PC-9 (cell line): Measurements from ENCODE around the gene LMO4. TPM values are rescaled to one million over a fixed set of nuclear protein-coding genes. Genes with fewer than 3 reads are reported as not detected.

Experiments used
- BruUV-seq: library from RNA; stranded (reverse); fragments of 400-500 nt; replicated peaks from 2 replicates; lab custom pipeline; 2021; lab: Mats Ljungman, UMichigan
- CTCF ChIA-PET: fragments of 300-600 bp; sonication (Branson Sonifier 250); formaldehyde crosslinking; loops from one replicate; lab custom pipeline; 2022; ENCODE audit warnings: antibody characterized with exemption; lab: Charles Lee
- POLR2A ChIA-PET: fragments of 300-600 bp; sonication (Branson Sonifier 250); formaldehyde crosslinking; loops from one replicate; lab custom pipeline; 2022; ENCODE audit warnings: antibody characterized with exemption; ENCODE audit not compliant: unreplicated experiment; lab: Charles Lee
- DNase-seq, 2 experiments: peaks; one replicate each; pipeline versions ENCODE4 v3.0.0 to v3.0.0-alpha.2; 2015 to 2022; ENCODE audit warnings: mixed read lengths in 1 of 2
- H2AFZ ChIP-seq: fragments of 200-600 bp; sonication (generic); 2 replicates; pipeline ENCODE4 v1.8.1; 2017; ENCODE audit warnings: antibody characterized with exemption
- H3F3A ChIP-seq: fragments of 200-600 bp; sonication (generic); 2 replicates; pipeline ENCODE4 v1.8.1; 2017; ENCODE audit warnings: antibody characterized with exemption, mild to moderate bottlenecking, low read depth; ENCODE audit not compliant: insufficient read depth
- H3K27ac ChIP-seq: fragments of 200-600 bp; sonication (generic); 2 replicates; pipeline ENCODE4 v1.6.1; 2016; ENCODE audit warnings: mixed run types
- H3K27me3 ChIP-seq: fragments of 200-600 bp; sonication (generic); 2 replicates; pipeline ENCODE4 v1.6.1; 2016; ENCODE audit warnings: low read depth, mixed run types; ENCODE audit not compliant: insufficient read depth
- H3K36me3 ChIP-seq: fragments of 200-600 bp; sonication (generic); 2 replicates; pipeline ENCODE4 v1.6.1; 2016; ENCODE audit warnings: low read depth, mixed run types
- H3K4me1 ChIP-seq: fragments of 200-600 bp; sonication (generic); replicated peaks from 2 replicates; pipeline ENCODE4 v1.6.1; 2016; ENCODE audit warnings: mixed run types; ENCODE audit not compliant: insufficient read depth
- H3K4me2 ChIP-seq: fragments of 200-600 bp; sonication (generic); 2 replicates; pipeline ENCODE4 v1.6.1; 2017; ENCODE audit warnings: mixed run types
- H3K4me3 ChIP-seq: fragments of 200-600 bp; sonication (generic); 2 replicates; pipeline ENCODE4 v1.6.1; 2016; ENCODE audit warnings: mixed run types
- H3K79me2 ChIP-seq: fragments of 200-600 bp; sonication (generic); 2 replicates; pipeline ENCODE4 v1.6.1; 2017; ENCODE audit warnings: low read depth, mixed run types
- H3K9me2 ChIP-seq: fragments of 200-600 bp; sonication (generic); 2 replicates; pipeline ENCODE4 v1.8.1; 2017; ENCODE audit warnings: mild to moderate bottlenecking; ENCODE audit not compliant: insufficient read depth
- H3K9me3 ChIP-seq: fragments of 200-600 bp; sonication (generic); 2 replicates; pipeline ENCODE4 v1.8.1; 2016; ENCODE audit warnings: low read depth; ENCODE audit not compliant: insufficient read depth
- H4K20me1 ChIP-seq: fragments of 200-600 bp; sonication (generic); 2 replicates; pipeline ENCODE4 v1.8.1; 2017; ENCODE audit not compliant: insufficient read depth
- CTCF ChIP-seq: fragments of 200-600 bp; sonication (generic); conservative IDR thresholded peaks from 2 replicates; pipeline ENCODE4 v1.6.1; 2017; ENCODE audit warnings: mixed run types, antibody characterized with exemption, mild to moderate bottlenecking, moderate library complexity
- EZH2 ChIP-seq: fragments of 200-600 bp; sonication (generic); IDR thresholded peaks from 2 replicates; pipeline ENCODE4 v1.8.0; 2017; ENCODE audit warnings: antibody characterized with exemption, low read depth
- intact Hi-C: fragments of 100-400 bp; cut with micrococcal nuclease; formaldehyde crosslinking; loops from one replicate; pipeline ENCODE4 v1.10.0; 2022; ENCODE audit not compliant: unreplicated experiment
- total RNA-seq: library from RNA; stranded (reverse); gene quantifications from 2 replicates; pipeline ENCODE4 v1.2.3, GENCODE V29; 2021

LMO4 gene
- total RNA-seq, 1 experiment from 2014 or later, result 47.7 TPM

GRCh38 chr1:87346130-87346814, 17.6 kb downstream of the LMO4 start:
- H3K9me2 ChIP-seq, result no peaks in the 10 kb centered on the region
- peaks cover 54% of the 10 kb centered on the region for H3K36me3 ChIP-seq
- no peak overlapping the region for H3K4me2 ChIP-seq
- no peak overlapping the region for H2AFZ ChIP-seq
- no peak overlapping the region for H3K27ac ChIP-seq
- peaks cover 15% of the 10 kb centered on the region; the same call in 1 of the 2 replicates for H3K79me2 ChIP-seq
- H3F3A ChIP-seq, result peaks cover 5% of the 10 kb centered on the region
- DNase-seq, result no peak
- H3K27me3 ChIP-seq, result no peaks in the 10 kb centered on the region
- no peaks in the 10 kb centered on the region for H3K9me3 ChIP-seq
- no peaks in the 10 kb centered on the region for H3K4me1 ChIP-seq
- ChIA-PET POLR2A (no interaction called here), CTCF (no interaction called here)
- intact Hi-C loops, result loop anchor here (5.0 kb wide), 1 partner anchor 46 kb away; no protein-coding TSS in a partner anchor
- BruUV-seq, result no TSS peak
- H4K20me1 ChIP-seq, result peaks cover 57% of the 10 kb centered on the region
- TF ChIP-seq CTCF (no peak), EZH2 (no peak)
- H3K4me3 ChIP-seq, result no peak overlapping the region

DNA sequence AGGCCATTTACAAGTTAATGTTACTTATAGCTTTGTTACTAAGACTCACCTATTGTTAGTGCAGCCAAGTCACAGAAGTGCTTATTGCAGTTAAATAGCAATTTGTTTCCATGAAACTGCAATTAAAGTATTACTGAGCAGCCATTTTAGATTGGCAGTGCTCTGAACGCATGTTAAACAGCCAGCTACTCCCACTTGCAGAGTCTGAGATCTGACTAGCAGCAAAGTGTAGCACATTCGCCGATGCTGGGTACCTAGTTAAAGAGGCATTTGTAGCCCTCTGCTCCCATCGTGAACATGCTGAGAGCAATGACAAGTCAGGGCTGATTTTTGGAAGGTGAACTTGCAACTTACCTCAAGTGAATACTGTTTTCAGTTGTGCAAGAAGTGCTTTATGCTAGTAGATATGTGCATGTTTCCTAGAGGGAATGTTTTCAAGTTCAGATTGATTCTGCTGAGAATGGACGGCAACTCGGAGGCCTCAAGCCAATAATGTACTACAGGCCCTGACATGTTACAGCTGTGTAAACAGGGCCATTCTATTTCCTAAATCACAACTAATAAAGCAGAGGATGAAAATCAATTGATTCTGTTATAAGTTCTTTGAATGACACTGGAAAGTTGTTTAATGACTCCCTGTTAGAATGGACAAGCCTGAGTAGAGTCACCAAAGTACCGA, 19.8 kb downstream of the LMO4 start:
- H2AFZ ChIP-seq, result no peak overlapping the region
- H4K20me1 ChIP-seq, result peaks cover 35% of the 10 kb centered on the region
- H3K27me3 ChIP-seq, result no peaks in the 10 kb centered on the region
- H3K4me2 ChIP-seq, result no peak overlapping the region
- CTCF ChIA-PET, result no interaction called here
- no peak for DNase-seq
- H3K36me3 ChIP-seq, result peaks cover 32% of the 10 kb centered on the region
- no peak overlapping the region for H3K27ac ChIP-seq
- no TSS peak for BruUV-seq
- POLR2A ChIA-PET, result interaction anchor here (0.7 kb wide), 1 partner anchor 138 kb away, joined by 6 read pairs; no protein-coding TSS in a partner anchor
- no peaks in the 10 kb centered on the region for H3K9me3 ChIP-seq
- no peak overlapping the region for H3K4me3 ChIP-seq
- H3K4me1 ChIP-seq, result no peaks in the 10 kb centered on the region
- peaks cover 5% of the 10 kb centered on the region for H3F3A ChIP-seq
- no peaks in the 10 kb centered on the region for H3K9me2 ChIP-seq
- no peak for TF ChIP-seq CTCF
- no peak for TF ChIP-seq EZH2
- intact Hi-C loops, result loop anchor here (5.0 kb wide), 1 partner anchor 44 kb away; no protein-coding TSS in a partner anchor
- H3K79me2 ChIP-seq, result 0 out of 2 replicates have a peak, but pooled peaks cover 4% of the 10 kb centered on the region

- BruUV-seq, result no TSS peak
- Histone ChIP-seq H3K27me3 (no peaks in the 10 kb centered on the region), H3K27ac (no peak overlapping the region), H4K20me1 (peaks cover 29% of the 10 kb centered on the region), H2AFZ (no peak overlapping the region), H3K4me1 (no peaks in the 10 kb centered on the region), H3F3A (peaks cover 5% of the 10 kb centered on the region), H3K9me2 (no peaks in the 10 kb centered on the region), H3K9me3 (no peaks in the 10 kb centered on the region), H3K4me2 (no peak overlapping the region), H3K36me3 (peaks cover 26% of the 10 kb centered on the region), H3K79me2 (no peaks in the 10 kb centered on the region), H3K4me3 (no peak overlapping the region)
- POLR2A ChIA-PET, result no interaction called here
- TF ChIP-seq CTCF (no peak), EZH2 (no peak)
- CTCF ChIA-PET, result no interaction called here
- DNase-seq, result no peak
- intact Hi-C loops, result loop anchor here (5.0 kb wide), 1 partner anchor 43 kb away; no protein-coding TSS in a partner anchor
Observed at GRCh38 chr1:87349036-87349435, 20.4 kb downstream of the LMO4 start.
